K562 (cell line): ENCODE data around the gene SEPTIN1. TPM values are rescaled to one million over a fixed set of nuclear protein-coding genes. Genes with fewer than 3 reads are reported as not detected.
A peak's percentile ranks its signal among the peaks of the same experiment; 100 is the strongest.

ENCODE experiments used
- FOSL1 ChIP-seq: fragments of 200-800 bp; sonication (Bioruptor generic); conservative IDR thresholded peaks from 2 replicates; pipeline ENCODE4 v1.6.1; 2016; ENCODE audit warnings: missing genetic modification characterization, missing compliant biosample characterization
- GTF2F1 ChIP-seq: IDR thresholded peaks from 2 replicates; pipeline ENCODE4 v1.6.1; 2011; ENCODE audit warnings: low read depth, low read length, improper control_type of control experiment
- MCM5 ChIP-seq: fragments of 450-650 bp; IDR thresholded peaks from 2 replicates; pipeline ENCODE4 v1.6.1; 2016; ENCODE audit warnings: low read depth
- MEF2D ChIP-seq: conservative IDR thresholded peaks from 2 replicates; pipeline ENCODE4 v1.6.1; 2016; ENCODE audit warnings: low read depth, missing genetic modification characterization, missing compliant biosample characterization
- NRF1 ChIP-seq, 2 experiments: fragments of 450-650 bp; IDR thresholded peaks in 1 of 2; conservative IDR thresholded peaks in 1 of 2; 2 replicates each; pipeline ENCODE4 v1.6.1; 2014; ENCODE audit warnings: mild to moderate bottlenecking in 2 of 2
- POLR2AphosphoS5 ChIP-seq: IDR thresholded peaks from 2 replicates; pipeline ENCODE4 v1.6.1; 2011; ENCODE audit warnings: mild to moderate bottlenecking, low read depth, low read length, moderate library complexity; ENCODE audit not compliant: control insufficient read depth, insufficient read depth
- POLR2B ChIP-seq: fragments of 450-650 bp; IDR thresholded peaks from 2 replicates; pipeline ENCODE4 v1.6.1; 2018; ENCODE audit warnings: low read depth; ENCODE audit not compliant: partially characterized antibody
- TAL1 ChIP-seq: fragments of 450-650 bp; IDR thresholded peaks from 2 replicates; pipeline ENCODE4 v1.6.1; 2016; ENCODE audit warnings: mild to moderate bottlenecking
- XRCC4 ChIP-seq: IDR thresholded peaks from one replicate; pipeline ENCODE4 v1.6.1; 2011; ENCODE audit not compliant: insufficient read depth, insufficient read length; ENCODE audit errors: extremely low read depth
- ZHX1 ChIP-seq: fragments of 150-350 bp; conservative IDR thresholded peaks from 2 replicates; pipeline ENCODE4 v1.6.1; 2014; ENCODE audit warnings: low read length
- ZNF133 ChIP-seq: fragments of 250-450 bp; sonication (Bioruptor Pico); IDR thresholded peaks from 2 replicates; pipeline ENCODE4 v1.4.0; 2020; ENCODE audit warnings: mild to moderate bottlenecking
- ZNF239 ChIP-seq: fragments of 250-450 bp; sonication (Bioruptor Pico); IDR thresholded peaks from 2 replicates; pipeline ENCODE4 v1.4.0; 2020; ENCODE audit warnings: mild to moderate bottlenecking
- ZNF586 ChIP-seq: fragments of 450-650 bp; formaldehyde crosslinking; conservative IDR thresholded peaks from 2 replicates; pipeline ENCODE4 v1.4.0; 2020; ENCODE audit warnings: mild to moderate bottlenecking, moderate library complexity
- polyA plus RNA-seq, 8 experiments: library from polyadenylated mRNA; depleted of rRNA in 4 of 8; stranded (reverse) in 5 of 8; unstranded in 3 of 8; fragments of >200 nt; fragmentation: Nextera tagmentation in 2 of 8; fragmentation: Illumina TruSeq in 1 of 8; extraction: Ambion mirVana in 2 of 8; extraction: Trizol in 1 of 8; gene quantifications; 2 replicates each; pipeline versions ENCODE4 v1.2.1 to v1.2.3, GENCODE V29; 2011 to 2014; ENCODE audit warnings: inconsistent platforms in 1 of 8, missing spikeins in 1 of 8
- total RNA-seq, 7 experiments: library from RNA; depleted of rRNA in 6 of 7; stranded (reverse); fragments of >200 nt in 6 of 7; fragmentation: Illumina TruSeq in 2 of 7; extraction: Trizol in 2 of 7; gene quantifications; 2 replicates each; pipeline versions ENCODE4 v1.2.1 to v1.2.3, GENCODE V29; 2011 to 2021; ENCODE audit warnings: low replicate concordance in 1 of 7
- TF ChIP-seq, protein P1 (sequence below): sonication (generic); formaldehyde crosslinking; IDR thresholded peaks from 2 replicates; pipeline ENCODE4 v1.8.0; 2023; ENCODE audit warnings: mild to moderate bottlenecking, missing genetic modification reagents

SEPTIN1 gene
- total and polyA plus RNA-seq, 9 of the 15 experiments (the other 6 are each of a cell fraction or from before 2014, with no cell fraction given): 0.23 to 5.6 (median 1.7) TPM; not detected in 1

- no peak for TF ChIP-seq ZNF133 (CRISPR knock-in tag)
- TF ChIP-seq MEF2D (tag): no peak
- TF ChIP-seq ZNF586 (CRISPR knock-in tag): no peak
- no peak for TF ChIP-seq XRCC4
- TF ChIP-seq FOSL1 (tag): no peak
- no peak for TF ChIP-seq POLR2AphosphoS5
- TF ChIP-seq POLR2B: no peak
- TF ChIP-seq TAL1: no peak
- TF ChIP-seq MCM5: no peak
- no peak for TF ChIP-seq GTF2F1
- TF ChIP-seq ZNF239 (CRISPR knock-in tag): no peak
- peak in 1 of 2 experiments; percentile 1 for TF ChIP-seq NRF1 (conservative IDR thresholded peaks at IDR 0.05 in 1 of 2, IDR thresholded peaks at IDR 0.05 in 1 of 2)
- TF ChIP-seq, protein P1, sequence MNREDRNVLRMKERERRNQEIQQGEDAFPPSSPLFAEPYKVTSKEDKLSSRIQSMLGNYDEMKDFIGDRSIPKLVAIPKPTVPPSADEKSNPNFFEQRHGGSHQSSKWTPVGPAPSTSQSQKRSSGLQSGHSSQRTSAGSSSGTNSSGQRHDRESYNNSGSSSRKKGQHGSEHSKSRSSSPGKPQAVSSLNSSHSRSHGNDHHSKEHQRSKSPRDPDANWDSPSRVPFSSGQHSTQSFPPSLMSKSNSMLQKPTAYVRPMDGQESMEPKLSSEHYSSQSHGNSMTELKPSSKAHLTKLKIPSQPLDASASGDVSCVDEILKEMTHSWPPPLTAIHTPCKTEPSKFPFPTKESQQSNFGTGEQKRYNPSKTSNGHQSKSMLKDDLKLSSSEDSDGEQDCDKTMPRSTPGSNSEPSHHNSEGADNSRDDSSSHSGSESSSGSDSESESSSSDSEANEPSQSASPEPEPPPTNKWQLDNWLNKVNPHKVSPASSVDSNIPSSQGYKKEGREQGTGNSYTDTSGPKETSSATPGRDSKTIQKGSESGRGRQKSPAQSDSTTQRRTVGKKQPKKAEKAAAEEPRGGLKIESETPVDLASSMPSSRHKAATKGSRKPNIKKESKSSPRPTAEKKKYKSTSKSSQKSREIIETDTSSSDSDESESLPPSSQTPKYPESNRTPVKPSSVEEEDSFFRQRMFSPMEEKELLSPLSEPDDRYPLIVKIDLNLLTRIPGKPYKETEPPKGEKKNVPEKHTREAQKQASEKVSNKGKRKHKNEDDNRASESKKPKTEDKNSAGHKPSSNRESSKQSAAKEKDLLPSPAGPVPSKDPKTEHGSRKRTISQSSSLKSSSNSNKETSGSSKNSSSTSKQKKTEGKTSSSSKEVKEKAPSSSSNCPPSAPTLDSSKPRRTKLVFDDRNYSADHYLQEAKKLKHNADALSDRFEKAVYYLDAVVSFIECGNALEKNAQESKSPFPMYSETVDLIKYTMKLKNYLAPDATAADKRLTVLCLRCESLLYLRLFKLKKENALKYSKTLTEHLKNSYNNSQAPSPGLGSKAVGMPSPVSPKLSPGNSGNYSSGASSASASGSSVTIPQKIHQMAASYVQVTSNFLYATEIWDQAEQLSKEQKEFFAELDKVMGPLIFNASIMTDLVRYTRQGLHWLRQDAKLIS (CRISPR knock-in tag): no peak
- TF ChIP-seq ZHX1: no peak
Observed at GRCh38 chr16:30430428-30430970, 48.1 kb upstream of the SEPTIN1 start (continued).
